ENCODE measurements around the gene PRRG4.
"Not testable (repeated sequence)": the region's sequence is repeated elsewhere in the genome, so short reads cannot be mapped to it uniquely, and the experiment has no call there.

The PRRG4 gene

GRCh38 chr11:32830796-32831195 is 1.1 kb downstream of the PRRG4 start:
- no peak for DNase-seq (ENCODE audit: low read depth in 2 of 2)

GRCh38 chr11:32831221-32831620 is 1.5 kb downstream of the PRRG4 start:
- no peak for DNase-seq (ENCODE audit: low read depth in 2 of 2)

- DNase-seq (ENCODE audit: low read depth in 2 of 2) = no peak
These were observed 4.2 kb downstream of the PRRG4 start for GRCh38 chr11:32833921-32834320.

GRCh38 chr11:32836946-32837345 is 7.2 kb downstream of the PRRG4 start:
- DNase-seq (ENCODE audit: low read depth in 2 of 2) = no peak

- DNase-seq (ENCODE audit: low read depth in 2 of 2) = no peak
These were observed 9.0 kb downstream of the PRRG4 start for GRCh38 chr11:32838505-32839274.

- DNase-seq (ENCODE audit: low read depth in 2 of 2) = no peak
These were observed 9.6 kb downstream of the PRRG4 start for GRCh38 chr11:32839308-32839707.

- DNase-seq (ENCODE audit: low read depth in 2 of 2) = no peak
These were observed 10.9 kb downstream of the PRRG4 start for GRCh38 chr11:32840587-32840986.

- no peak for DNase-seq (ENCODE audit: low read depth in 2 of 2)
These were observed 13.8 kb downstream of the PRRG4 start for GRCh38 chr11:32843544-32843943.

- DNase-seq (ENCODE audit: low read depth in 2 of 2) = no peak
These were observed 17.8 kb downstream of the PRRG4 start for GRCh38 chr11:32847511-32847910.

- no peak for DNase-seq (ENCODE audit: low read depth in 2 of 2)
These were observed 20.0 kb downstream of the PRRG4 start for GRCh38 chr11:32849761-32850160.

- no peak for DNase-seq (ENCODE audit: low read depth in 2 of 2)
These were observed 21.5 kb downstream of the PRRG4 start for GRCh38 chr11:32851251-32851650.

- no peak for DNase-seq (ENCODE audit: low read depth in 2 of 2)
These were observed 22.5 kb downstream of the PRRG4 start for GRCh38 chr11:32852207-32852606.

GRCh38 chr11:32855601-32856000 is 25.9 kb downstream of the PRRG4 start:
- no peak for DNase-seq (ENCODE audit: low read depth in 2 of 2)

- no peak for DNase-seq (ENCODE audit: low read depth in 2 of 2)
These were observed 29.0 kb downstream of the PRRG4 start for GRCh38 chr11:32858731-32859130.

GRCh38 chr11:32861850-32862577 is 32.3 kb downstream of the PRRG4 start:
- DNase-seq (ENCODE audit: low read depth in 2 of 2) = no peak

GRCh38 chr11:32864555-32864954 is 34.8 kb downstream of the PRRG4 start:
- no peak for DNase-seq (ENCODE audit: low read depth in 2 of 2)

GRCh38 chr11:32868752-32869151 is 39.0 kb downstream of the PRRG4 start:
- DNase-seq (ENCODE audit: low read depth in 2 of 2) = not testable (repeated sequence)

GRCh38 chr11:32870676-32871075 is 40.9 kb downstream of the PRRG4 start:
- DNase-seq (ENCODE audit: low read depth in 2 of 2) = no peak

- no peak for DNase-seq (ENCODE audit: low read depth in 2 of 2)
These were observed 44.4 kb downstream of the PRRG4 start for GRCh38 chr11:32874132-32874531.

GRCh38 chr11:32881286-32881685 is 51.6 kb downstream of the PRRG4 start:
- DNase-seq (ENCODE audit: low read depth in 2 of 2) = no peak

GRCh38 chr11:32883421-32883820 is 53.7 kb downstream of the PRRG4 start:
- DNase-seq (ENCODE audit: low read depth in 2 of 2) = no peak

- DNase-seq (ENCODE audit: low read depth in 2 of 2) = no peak
These were observed 54.3 kb downstream of the PRRG4 start for GRCh38 chr11:32884023-32884422.

- DNase-seq (ENCODE audit: low read depth in 2 of 2) = no peak
These were observed 55.1 kb downstream of the PRRG4 start for GRCh38 chr11:32884770-32885384.
